NCI-H82 treated with DMSO at 0.1 percent for 48 hours (cell line): ENCODE results near the gene DDX54.

Source experiments
- DNase-seq: peaks from one replicate; lab custom pipeline; 2025; ENCODE audit not compliant: unreplicated experiment; lab: John Stamatoyannopoulos, UW

DDX54 gene

DNA sequence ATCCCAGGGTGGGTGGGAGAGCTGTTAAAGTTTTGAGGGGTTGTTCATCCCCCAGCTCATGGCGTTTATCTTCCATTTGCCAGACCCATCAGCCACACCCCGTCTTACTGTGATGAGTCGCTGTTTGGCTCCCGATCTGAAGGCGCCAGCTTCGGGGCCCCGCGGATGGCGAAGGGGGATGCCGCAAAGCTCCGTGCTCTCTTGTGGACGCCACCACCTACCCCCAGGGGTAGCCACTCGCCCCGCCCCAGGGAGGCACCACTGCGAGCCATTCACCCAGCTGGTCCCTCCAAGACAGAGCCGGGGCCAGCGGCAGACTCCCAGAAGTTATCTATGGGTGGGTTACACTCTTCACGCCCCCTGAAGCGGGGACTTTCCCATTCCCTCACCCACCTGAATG lies 5.9 kb upstream of the DDX54 start:
- no peak for DNase-seq

DNA sequence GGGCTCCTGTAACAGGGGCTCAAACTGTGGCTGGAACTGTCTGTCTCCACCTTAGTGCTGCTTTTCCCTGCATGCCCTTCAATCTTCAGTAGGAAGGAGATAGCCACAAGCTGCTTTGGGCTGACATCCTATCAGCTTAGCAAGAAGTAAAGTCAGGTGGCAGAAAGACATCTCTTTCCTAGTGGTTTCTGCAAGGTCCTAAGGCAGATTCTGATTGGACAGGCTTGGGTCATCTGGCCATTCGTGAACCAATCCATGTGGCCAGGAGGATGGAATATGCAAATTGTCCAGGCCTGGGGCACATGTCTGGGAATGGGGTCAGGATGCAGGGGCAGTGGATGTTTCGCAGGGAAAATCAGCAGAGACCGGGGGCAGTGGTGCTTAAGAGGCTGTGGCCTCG lies 5.5 kb upstream of the DDX54 start:
- DNase-seq: peak; percentile 68

DNA sequence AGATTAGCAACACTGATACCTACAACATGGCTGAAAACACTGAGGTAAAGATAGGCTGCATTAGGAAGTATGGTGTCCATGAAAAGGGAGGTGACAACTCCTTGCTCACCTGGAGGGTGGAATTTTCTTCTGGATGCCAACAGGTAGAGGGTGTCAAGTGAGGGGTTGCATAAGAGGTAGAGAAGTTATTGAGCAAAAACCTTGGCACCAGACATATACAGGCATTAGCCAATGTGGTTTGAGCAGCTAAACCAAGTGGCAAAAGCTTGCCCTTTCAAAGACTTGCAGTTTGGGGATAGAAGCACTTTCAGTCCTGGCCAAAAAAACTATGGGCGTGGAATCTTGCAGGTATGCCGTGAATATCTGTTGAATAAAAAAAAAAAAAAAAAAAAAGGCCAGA lies 4.1 kb upstream of the DDX54 start:
- no peak for DNase-seq

DNA sequence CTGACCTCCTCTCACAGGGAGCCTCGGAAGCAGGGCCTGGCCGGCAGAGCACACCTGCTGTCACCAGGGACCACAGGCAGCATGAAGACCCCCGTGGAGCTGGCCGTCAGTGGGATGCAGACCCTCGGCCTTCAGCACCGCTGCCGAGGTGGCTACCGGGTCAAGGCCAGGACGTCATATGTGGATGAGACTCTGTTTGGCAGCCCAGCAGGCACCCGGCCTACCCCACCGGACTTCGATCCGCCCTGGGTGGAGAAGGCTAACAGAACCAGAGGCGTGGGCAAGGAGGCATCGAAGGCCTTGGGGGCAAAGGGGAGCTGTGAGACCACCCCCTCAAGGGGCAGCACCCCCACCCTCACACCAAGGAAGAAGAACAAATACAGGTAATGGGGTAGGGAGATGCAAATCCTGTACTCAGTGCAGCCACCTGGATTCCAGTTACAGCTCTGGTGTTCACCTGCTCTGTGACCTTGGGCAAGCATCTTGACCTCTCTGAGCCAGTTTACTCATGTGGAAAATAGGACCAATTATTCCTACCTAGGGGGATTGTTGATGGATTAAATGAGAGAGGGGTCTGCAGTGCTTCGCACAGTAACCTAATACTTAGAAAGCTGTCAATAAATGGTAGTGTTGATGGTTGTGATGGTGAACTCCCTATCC lies 1.5 kb upstream of the DDX54 start:
- no peak for DNase-seq

DNA sequence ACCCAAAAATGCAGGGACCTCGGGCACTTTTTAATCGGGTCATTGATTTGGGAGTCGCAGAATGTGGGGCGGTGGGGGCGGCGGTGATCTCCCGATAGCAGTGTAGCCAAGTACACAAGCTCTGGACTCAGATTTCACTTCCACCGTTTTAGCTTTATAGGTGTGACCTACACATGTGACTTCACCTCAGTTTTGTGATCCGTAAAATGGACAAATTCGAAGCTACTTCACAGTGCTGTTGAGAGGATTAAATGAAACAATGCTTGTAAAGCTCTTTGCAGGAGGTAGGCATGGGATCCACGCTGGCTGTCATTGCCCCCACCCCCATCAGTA lies 721 bp upstream of the DDX54 start:
- no peak for DNase-seq

DNA sequence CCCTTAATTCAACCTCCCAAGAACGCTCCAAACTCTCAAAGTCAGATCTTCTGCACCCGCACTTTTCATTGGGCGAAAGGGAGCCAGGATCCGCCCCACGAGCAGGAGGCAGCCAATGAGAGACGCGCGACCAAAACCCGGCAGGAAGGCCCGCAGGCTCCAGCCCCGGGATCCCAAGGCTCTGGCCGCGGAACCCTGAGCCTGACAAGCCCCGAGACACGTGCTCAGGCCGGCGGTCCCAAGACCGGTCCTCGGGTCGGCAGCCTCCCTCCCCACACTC lies 438 bp downstream of the DDX54 start:
- peak; percentile 49 for DNase-seq

DNA sequence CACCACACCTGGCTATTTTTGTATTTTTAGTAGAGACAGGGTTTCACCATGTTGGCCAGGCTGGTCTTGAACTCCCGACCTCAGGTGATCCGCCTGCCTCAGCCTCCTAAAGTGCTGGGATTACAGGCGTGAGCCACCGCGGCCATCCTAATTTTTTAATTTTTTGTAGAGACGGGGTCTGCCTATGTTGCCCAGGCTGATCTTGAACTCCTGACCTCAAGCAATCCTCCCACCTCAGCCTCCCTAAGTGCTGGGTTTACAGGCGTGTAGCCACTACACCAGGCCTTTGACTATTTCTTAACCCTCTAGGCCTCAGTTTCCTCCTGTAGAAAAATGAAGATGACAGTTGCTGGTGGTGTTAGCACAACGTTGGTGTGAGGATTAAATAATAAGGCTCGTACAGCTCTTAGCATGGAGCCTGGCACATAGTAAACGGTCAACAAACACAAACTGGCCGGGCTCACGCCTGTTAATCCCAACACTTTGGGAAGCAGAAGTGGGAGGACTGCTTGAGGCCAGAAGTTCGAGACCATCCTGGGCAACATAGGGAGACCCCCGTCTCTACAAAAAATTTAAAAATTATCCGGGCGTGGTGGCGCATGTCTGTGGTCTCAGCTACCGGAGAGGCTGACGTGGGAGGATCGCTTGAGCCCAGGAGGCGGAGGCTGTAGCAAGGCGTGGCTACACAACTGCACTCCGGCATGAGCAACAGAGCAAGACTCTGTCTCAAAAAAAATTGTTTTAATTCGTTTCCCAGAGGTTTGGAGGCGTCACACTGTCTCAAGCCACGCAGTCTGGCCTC lies 979 bp downstream of the DDX54 start:
- DNase-seq: no peak

DNA sequence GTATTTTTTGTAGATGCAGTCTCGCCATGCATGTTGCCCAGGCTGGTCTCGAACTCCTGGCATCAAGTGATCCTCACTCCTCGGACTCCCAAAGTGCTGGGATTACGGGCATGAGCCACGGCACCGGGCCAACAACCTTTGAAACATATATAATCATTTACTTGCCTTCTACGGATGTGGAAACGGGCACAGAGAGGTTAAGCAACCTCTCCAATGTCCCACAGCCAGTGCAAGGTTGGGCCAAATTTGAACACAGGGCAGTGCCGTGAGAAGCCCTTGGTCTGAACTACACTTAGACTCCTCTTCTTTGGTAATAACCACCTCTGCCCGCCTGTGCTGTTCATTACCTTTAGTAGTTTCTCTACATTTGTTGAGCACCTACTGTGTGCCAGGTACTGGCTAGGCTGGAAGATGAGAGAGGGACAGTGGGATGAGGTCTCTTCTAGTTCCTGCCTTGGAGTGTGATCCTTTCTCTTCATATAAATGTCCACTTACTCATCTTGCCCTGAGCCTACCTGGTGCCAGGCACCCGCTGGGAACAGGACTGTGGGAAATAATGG lies 2.2 kb downstream of the DDX54 start:
- DNase-seq: no peak

DNA sequence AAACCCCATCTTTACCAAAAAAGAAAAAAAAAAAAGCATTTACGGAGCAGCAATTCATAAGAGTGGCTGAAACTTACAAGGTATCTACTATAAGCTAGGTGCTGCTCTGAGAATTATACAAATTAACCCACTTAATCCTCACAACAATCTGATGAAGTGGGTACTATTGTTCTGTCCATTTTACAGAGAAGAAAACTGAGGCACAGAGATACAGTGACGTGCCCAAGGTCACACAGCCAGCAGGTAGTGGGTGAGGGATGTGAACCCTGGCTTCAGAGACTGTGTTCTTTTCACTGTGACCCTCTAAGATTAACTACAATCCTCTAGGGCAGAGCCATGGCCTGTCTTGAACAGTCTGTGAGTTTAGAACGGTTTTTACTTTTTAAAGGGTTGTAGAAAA lies 3.3 kb downstream of the DDX54 start:
- no peak for DNase-seq

DNA sequence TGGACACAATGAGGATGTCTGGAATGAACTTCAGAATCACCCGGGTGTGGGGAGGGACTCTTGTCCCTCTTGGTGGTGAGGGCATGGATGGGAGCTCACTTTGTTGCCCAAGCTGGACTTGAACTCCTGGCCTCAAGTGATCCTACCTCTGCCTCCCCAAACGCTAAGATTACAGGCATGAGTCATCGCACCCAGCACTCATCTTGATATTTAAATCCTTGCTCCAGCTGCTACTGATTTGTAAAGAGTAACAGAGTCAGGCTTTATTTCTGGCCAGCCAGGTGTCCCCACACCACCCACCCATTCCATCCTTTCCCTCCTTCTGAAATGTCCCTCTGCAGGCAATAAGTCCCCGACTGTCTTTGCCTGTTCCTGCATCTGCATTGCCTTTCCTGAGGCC lies 4.9 kb downstream of the DDX54 start:
- DNase-seq: no peak

DNA sequence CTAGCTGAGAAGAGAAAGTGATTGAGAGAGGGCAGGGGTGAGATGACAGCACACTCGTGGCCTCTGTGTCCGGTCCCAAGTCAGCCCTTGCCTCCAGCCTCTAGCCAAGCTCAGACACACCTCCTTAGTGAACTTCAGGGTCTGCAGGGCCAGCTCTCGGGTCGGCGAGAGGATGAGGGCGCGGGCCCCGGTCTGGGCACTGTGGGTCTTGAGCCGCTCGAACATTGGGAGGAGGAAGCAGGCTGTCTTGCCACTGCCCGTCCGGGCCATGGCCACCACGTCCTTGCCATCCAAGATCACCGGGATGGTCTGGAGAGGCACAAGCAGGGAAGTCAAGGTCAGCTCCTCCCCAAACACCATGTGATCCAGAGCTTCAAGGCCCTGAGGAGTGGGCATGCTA lies 6.3 kb downstream of the DDX54 start:
- DNase-seq: no peak

DNA sequence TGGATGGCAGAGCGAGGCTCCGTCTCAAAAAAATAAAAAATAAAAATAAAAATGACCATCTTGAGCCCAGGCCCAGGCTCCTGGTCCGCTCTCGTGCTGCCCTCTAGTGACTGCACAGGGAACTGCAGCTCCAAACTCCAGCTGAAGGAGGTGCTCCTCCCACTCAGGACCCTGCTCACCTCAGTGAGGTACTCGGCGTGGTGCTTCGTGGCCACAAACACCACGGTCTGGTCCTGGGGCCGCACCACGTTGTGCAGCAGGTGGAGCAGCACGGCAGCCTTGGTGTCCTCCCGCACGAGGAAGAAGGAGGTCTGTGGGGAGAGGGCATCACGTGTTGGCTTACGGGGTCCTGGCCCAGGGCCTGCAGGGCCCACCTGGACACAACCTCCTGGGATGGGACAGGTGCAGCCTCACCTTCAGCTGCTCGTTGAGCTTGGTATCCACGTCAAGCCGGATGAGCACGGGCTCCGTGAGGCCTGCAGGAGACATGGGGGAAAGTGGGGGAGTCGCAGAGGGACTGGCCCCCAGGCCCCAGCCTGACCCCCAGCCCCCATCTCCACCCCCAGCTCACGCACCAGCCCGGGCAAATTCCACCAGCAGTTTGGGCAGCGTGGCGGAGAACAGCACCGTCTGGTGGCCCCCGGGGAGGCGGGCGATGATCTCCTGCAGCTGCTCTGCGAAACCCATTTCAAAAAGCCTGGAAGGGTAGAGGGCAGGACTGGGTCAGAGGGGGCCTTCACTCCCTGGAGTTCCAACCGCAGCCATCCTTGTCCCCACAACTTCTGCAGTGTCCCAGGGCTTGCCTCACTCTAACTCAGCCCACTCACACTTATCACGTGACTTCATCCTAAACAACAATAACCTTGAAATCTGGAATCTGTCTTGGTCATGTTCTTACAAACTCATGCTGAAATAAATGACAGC lies 10.6 kb downstream of the DDX54 start:
- DNase-seq: no peak

DNA sequence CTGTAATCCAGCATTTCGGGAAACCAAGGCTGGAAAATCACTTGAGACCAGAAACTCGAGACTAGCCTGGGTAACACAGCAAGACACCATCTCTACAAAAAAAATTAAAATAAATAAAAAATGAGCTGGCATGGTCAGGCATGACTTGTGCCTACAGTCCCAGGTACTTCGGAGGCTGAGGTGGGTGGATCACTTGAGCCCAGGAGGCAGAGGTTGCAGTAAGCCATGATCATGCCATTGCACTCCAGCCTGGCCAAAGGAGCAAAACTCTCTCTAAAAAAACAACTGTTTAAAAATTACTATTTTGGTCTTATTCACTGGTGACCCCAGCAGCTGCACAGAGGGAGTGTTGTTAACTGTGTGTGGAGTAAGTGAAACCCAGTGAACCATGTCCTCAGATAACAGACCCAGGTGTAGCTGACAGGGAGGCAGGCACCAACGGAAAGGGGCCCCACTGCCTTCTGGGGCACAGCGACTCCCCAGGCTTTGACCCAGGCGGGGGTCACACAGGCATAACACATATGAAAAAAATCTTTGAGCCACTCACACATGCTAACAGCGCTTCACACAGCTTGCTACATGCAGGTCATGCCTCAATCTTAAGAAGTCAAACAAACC lies 12.1 kb downstream of the DDX54 start:
- no peak for DNase-seq

DNA sequence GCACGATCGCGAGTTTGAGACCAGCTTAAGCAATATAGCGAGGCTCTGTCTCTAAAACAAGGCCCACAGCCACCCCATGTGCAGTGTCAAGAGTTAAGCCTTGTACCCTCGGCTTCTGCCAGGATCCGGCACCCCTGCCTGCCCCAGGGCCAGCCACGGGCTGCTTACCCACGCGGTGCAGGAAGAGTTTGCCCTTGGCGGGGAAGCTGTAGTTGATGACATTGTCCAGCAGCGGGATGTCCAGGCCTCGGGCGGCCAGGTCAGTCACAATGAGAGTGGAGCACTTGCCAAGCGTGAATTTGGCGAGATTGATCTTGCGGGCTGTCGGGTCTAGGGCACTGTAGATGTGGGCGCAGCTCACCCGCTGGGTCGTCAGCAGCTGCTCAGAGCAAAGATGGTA lies 13.1 kb downstream of the DDX54 start:
- no peak for DNase-seq

DNA sequence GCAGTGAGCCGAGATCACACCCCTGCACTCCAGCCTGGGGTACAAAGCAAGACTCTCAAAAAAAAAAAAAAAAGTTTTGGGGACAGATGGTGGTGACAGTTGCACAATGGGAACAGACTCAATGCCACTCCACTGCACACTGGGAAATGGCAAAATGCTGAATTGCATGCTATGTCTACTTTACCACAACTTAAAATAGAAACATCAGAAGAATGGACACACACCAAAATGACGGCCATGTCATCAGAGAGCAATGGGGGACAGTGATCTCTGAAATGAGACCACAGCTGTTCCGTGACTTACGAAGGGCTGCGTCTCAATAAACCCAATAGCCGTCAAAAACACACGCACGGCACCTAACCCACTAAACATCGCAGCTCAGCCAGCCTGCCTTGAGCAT lies 13.7 kb downstream of the DDX54 start:
- no peak for DNase-seq

DNA sequence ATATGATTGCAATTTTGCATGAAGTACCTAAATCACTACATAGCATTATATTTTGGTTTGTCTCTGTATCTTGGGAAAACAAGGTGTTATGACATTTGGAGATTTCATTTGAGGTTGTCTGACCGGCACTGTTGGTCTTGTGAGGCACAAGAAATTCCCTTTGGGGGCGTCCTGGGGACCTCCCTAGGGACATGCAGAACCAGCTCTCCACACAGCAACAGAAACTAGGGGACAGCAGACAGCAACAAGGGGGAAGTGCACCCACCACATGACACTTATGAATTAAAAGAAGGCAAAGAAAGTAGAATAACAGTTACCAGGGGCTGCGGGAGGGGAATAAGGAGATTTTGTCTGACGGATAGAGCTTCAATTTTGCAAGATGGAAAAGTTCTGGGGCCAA lies 14.4 kb downstream of the DDX54 start:
- DNase-seq: no peak

DNA sequence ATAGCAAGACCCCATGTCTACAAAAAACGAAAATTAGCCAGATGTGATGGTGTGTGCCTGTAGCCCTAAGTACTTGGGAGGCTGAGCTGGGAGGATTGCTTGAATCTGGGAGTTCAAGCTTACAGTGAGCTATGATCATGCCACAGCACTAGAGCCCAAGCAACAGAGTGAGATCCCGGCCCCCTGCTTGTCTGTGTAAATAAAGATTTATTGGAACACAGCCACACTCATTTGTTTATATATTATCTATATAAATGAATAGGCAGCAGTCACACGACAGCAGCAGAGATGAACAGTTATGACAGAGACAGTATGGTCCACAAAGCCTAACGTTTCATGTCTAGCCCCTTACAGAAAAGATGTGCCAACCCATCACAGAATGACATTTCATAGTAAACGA lies 14.8 kb downstream of the DDX54 start:
- DNase-seq: no peak

DNA sequence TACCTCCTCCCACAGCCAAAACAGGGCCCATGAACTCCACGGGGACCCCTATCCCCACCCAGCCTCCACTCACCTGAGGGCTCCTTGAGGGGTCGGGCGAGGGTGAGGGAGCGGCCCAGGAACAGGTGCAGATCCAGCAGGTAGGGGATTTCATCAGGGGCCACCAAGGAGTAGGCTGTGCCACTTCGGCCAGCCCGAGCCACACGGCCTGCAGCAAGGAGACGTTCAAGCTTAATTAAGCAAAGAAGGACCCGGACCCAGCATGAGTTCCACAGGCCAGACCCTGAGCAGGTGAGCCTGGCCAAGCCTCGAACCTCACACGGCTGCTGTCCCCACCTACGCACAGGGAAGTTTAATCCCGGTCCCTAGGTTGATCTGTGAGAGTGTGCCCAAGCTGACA lies 15.6 kb downstream of the DDX54 start:
- no peak for DNase-seq

DNA sequence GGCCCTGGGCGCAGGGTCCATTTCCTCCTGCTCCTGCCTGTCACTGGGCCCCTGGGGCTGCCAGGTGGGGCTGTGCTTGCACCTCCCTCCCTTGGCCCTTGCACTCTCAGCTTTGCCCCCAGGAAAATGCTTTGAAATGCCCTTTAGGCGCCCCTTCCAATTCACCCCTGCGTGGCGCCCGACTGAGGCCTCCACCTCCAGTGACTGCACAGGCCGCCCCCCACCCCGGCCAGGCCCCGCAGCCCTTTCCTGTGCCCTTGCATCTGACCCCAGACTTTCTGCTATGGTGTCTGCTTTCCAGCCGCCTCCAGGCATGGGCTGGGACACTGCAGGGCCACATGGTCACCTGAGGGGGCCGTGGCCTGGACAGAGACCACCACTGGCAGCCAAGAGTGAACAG lies 17.4 kb downstream of the DDX54 start:
- no peak for DNase-seq

DNA sequence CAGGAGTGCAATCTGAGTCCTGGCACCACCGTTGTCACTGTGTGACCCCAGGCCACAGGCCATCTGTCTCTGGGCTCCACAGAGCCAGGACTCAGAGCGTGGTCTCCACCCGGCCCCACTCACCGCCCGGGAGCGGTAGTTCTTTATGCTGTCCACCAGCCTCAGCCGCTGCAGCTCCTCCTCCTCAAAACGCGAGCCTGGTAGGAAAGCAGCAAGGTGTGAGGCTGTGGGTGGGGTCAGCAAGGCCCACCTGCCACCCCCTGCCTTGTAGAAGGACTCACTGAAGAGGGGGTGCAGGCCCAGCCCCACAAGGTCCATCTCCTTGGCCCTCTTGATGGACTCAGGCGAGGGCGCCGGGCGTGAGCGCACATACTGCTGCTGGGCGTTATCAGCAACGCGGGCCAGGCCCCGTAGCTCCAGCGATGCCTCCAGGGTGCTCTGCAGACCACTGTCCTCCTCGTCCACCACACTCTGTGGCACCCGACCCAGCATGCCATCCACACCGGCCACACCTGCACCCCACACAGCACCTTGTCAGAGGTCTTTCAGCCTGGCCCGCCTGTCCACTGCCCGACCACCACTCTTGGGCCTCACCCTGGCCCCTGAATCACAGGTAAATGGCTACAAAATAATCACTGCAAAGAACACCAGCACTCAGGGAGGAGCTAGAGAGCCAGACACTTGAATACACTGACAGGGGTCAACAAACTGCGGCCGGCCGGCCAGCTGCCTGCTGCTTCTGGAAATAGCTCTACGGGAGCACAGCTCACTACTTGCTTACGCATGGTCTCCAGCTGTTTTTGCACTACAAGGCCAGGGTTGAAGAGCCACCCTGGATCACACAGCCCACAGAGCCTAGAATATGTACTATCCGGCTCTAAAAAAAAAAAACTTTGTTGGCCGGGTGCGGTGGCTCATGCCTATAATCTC lies 19.5 kb downstream of the DDX54 start:
- no peak for DNase-seq
